GM19025 (cell line): ENCODE measurements around the gene LIPC.

ENCODE experiments used
- ATAC-seq: cut with Tn5 transposase; IDR thresholded peaks from one replicate; pipeline ENCODE4 v1.9.1; 2021; ENCODE audit warnings: mild to moderate bottlenecking, low read depth, moderate library complexity; ENCODE audit not compliant: unreplicated experiment

The LIPC gene

GRCh38 chr15:58432401-58432800, 610 bp downstream of the LIPC start:
- no peak for ATAC-seq

GRCh38 chr15:58433597-58434333, 2.0 kb downstream of the LIPC start:
- no peak for ATAC-seq

GRCh38 chr15:58434334-58434875, 2.6 kb downstream of the LIPC start:
- ATAC-seq = no peak

- ATAC-seq = no peak
Observed at GRCh38 chr15:58436552-58436951, 4.8 kb downstream of the LIPC start.

GRCh38 chr15:58437531-58438105, 5.8 kb downstream of the LIPC start:
- no peak for ATAC-seq

DNA sequence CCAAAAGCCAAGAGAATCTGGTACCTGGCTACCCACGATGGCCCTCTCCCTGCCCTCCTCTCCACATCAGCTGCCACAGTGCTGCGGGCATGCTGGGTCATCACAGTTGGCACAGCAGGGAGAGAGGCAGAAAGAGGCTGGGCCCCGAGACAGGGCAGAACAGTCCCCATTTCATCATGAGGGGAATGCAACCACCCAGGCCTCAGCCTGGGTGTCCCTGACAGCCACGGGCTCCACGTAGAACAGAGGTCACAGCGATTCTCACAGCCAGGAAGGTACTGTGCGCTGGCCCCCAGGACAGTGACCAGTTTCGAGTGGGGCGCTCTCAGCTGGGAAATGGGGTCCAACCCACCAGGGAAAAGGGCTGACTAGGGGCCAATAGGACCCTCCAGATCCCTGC, 6.3 kb downstream of the LIPC start:
- no peak for ATAC-seq

GRCh38 chr15:58438956-58439355, 7.2 kb downstream of the LIPC start:
- ATAC-seq = no peak

- ATAC-seq = no peak
Observed at GRCh38 chr15:58440158-58440910, 8.5 kb downstream of the LIPC start.

DNA sequence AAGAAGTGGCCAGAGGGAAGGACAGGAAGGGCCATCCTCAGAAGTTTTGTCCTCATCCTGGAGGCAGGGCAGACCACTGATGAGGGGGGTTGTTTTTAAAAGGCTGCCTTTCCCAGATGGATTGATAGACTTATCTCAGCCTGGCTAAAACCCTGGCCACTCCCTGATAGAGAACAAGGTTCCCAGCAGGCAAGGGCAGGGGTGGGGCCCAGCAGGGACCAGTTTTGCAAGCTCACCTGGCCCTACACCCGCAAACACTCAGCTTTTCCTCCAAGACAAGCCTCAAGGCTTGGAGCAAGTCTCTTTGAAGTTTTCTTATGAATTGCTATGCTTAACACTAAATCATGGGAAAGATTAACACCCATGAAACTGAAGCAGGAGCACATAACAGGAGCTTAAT, 9.1 kb downstream of the LIPC start:
- ATAC-seq = no peak

DNA sequence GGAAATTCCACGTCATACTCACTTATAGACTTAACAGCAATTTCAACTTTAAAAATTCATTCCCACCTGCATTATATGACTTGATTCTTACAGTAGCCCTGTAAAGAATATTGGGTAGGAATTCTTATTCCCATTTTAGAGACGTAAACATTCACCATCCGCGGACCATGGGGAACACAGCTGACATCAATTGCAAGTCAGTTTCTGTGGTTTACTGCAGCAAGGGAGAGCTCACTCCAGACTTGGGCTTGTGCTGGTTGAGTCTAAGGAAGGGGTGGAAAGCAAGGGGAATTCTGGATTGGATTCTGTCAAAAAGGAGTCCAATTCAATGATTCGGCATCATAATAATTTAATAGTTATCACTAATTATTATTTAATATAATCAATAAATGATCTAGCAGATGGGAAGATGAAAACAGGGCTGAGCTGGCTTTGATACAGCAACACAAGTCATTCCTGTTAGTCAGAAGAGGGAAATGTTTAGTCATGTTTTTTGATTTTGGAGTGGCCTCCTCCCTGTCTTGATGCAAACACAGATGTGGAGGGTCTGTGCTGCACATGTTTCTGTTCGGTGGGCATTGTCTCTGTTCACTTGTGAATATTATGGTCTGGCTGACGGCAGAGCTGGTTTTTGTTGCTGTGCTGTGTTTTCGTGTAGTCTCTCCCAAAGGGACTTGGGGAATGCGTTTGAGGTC, 9.7 kb downstream of the LIPC start:
- no peak for ATAC-seq

- ATAC-seq = no peak
Observed at GRCh38 chr15:58442122-58442521, 10.3 kb downstream of the LIPC start.

GRCh38 chr15:58443308-58443707, 11.5 kb downstream of the LIPC start:
- no peak for ATAC-seq

GRCh38 chr15:58444056-58444455, 12.3 kb downstream of the LIPC start:
- ATAC-seq = no peak

- ATAC-seq = no peak
Observed at GRCh38 chr15:58444658-58445332, 13.0 kb downstream of the LIPC start.

DNA sequence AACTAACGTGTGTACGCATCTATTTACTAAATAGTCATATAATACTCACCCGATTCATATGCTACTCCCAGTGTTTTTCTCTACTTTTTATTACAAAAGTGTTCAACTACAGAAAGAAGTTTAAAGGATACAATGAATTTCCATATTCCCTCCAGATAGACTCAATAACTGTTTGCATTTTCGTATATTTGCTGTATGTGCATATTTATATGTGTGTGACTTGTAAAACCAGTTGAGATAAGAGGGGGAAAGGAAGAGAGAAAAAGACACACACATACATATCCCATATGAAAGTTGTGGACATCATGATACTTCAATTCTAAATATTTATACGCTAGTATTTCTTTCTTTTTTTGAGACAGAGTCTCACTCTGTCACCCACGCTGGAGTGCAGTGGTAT, 14.1 kb downstream of the LIPC start:
- no peak for ATAC-seq

DNA sequence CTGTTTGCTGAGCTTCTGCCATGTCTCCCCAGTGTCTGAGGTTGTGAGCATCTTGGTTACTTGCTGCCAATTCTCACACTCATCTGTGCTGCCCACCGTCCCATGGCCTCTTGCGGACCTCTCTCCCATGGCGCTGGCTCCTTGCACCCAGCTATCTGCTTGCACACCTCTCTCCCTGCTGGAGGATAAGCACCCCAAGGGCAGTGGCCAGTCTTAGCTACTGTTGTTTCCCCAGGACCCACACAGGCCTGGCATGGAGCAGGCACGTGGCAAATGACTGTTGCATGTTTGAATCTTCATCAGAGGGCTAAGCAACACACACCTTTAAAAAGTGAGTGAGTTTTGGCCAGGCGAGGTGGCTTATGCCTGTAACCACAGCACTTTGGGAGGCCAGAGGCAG, 14.7 kb downstream of the LIPC start:
- no peak for ATAC-seq

GRCh38 chr15:58447271-58448010, 15.7 kb downstream of the LIPC start:
- no peak for ATAC-seq

GRCh38 chr15:58448331-58448730, 16.5 kb downstream of the LIPC start:
- ATAC-seq = no peak

GRCh38 chr15:58448906-58449305, 17.1 kb downstream of the LIPC start:
- no peak for ATAC-seq

- no peak for ATAC-seq
Observed at GRCh38 chr15:58451826-58452225, 20.0 kb downstream of the LIPC start.
